Neural cell (in vitro differentiated cells): ENCODE data around the gene SMPX.

Source experiments
- EZH2 ChIP-seq: fragments of 200-600, 300-800 bp; shearing (Covaris generic), sonication (generic); IDR thresholded peaks from 2 replicates; pipeline ENCODE4 v1.6.1; 2014; ENCODE audit warnings: antibody characterized with exemption, low read length, borderline replicate concordance, mild to moderate bottlenecking; ENCODE audit not compliant: insufficient read depth, poor library complexity, severe bottlenecking
- RAD21 ChIP-seq: fragments of 450-650 bp; conservative IDR thresholded peaks from 2 replicates; pipeline ENCODE4 v1.6.1; 2014; ENCODE audit warnings: antibody characterized with exemption, mild to moderate bottlenecking, moderate library complexity
- TF ChIP-seq, protein P1 (sequence below): fragments of 450-650 bp; IDR thresholded peaks from 2 replicates; pipeline ENCODE4 v1.5.1; 2014; ENCODE audit warnings: antibody characterized with exemption, mild to moderate bottlenecking, moderate library complexity; ENCODE audit not compliant: poor library complexity, severe bottlenecking

DNA sequence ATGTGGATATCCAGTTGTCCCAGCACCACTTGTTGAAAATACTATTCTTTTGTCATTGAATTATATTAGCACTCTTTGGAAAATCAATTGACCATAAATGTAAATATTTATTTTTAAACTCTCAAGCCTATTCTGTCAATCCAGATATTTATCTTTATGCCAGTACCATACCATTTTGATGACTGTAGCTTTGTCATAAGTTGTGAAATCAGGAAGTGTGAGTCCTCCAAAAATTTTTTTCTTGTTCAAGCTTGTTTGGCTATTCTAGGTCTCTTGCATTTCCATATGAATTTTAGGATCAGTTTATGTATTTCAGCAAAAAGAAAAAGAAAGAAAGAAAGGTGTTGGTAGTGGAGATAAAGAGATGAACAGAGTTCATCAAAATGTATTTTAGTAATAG lies 8.2 kb upstream of the SMPX start:
- TF ChIP-seq, protein P1, sequence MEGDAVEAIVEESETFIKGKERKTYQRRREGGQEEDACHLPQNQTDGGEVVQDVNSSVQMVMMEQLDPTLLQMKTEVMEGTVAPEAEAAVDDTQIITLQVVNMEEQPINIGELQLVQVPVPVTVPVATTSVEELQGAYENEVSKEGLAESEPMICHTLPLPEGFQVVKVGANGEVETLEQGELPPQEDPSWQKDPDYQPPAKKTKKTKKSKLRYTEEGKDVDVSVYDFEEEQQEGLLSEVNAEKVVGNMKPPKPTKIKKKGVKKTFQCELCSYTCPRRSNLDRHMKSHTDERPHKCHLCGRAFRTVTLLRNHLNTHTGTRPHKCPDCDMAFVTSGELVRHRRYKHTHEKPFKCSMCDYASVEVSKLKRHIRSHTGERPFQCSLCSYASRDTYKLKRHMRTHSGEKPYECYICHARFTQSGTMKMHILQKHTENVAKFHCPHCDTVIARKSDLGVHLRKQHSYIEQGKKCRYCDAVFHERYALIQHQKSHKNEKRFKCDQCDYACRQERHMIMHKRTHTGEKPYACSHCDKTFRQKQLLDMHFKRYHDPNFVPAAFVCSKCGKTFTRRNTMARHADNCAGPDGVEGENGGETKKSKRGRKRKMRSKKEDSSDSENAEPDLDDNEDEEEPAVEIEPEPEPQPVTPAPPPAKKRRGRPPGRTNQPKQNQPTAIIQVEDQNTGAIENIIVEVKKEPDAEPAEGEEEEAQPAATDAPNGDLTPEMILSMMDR = no peak
- TF ChIP-seq EZH2 (no peak), RAD21 (no peak)
